Testis (tissue), 3 donors: ENCODE measurements around the gene GABBR2. TPM values are rescaled to one million over a fixed set of nuclear protein-coding genes. Genes with fewer than 3 reads are reported as not detected.

Experiments used
- DNase-seq: peaks from one replicate; pipeline ENCODE4 v3.0.0-alpha.2; 2019
- H3K27ac ChIP-seq, 2 donors: fragments of 200-600 bp; sonication (generic); one replicate each; pipeline ENCODE4 v1.5.1; 2019
- H3K27me3 ChIP-seq: fragments of 200-600 bp; sonication (generic); one replicate; pipeline ENCODE4 v1.5.1; 2019
- H3K36me3 ChIP-seq: fragments of 200-600 bp; sonication (generic); one replicate; pipeline ENCODE4 v1.5.1; 2017; ENCODE audit warnings: low read depth; ENCODE audit errors: missing control alignments
- H3K4me1 ChIP-seq: fragments of 200-600 bp; sonication (generic); one replicate; pipeline ENCODE4 v1.5.1; 2019
- H3K4me3 ChIP-seq, 2 donors: fragments of 200-600 bp; sonication (generic); one replicate each; pipeline ENCODE4 v1.5.1; 2017 to 2019
- H3K9me3 ChIP-seq: fragments of 200-600 bp; sonication (generic); one replicate; pipeline ENCODE4 v1.5.1; 2017
- CTCF ChIP-seq, 3 experiments: fragments of 450-650 bp in 2 of 3; fragments of 200-600 bp in 1 of 3; sonication (generic) in 1 of 3; IDR thresholded peaks; one replicate each; pipeline ENCODE4 v1.5.1; 2016 to 2019; ENCODE audit warnings: antibody characterized with exemption in 3 of 3, mild to moderate bottlenecking in 2 of 3, moderate library complexity in 1 of 3
- POLR2A ChIP-seq: fragments of 450-650 bp; IDR thresholded peaks from one replicate; pipeline ENCODE4 v1.6.1; 2017; ENCODE audit warnings: antibody characterized with exemption, mild to moderate bottlenecking, moderate library complexity
- WGBS, 2 donors: methylation state at CpG; one replicate each; pipeline ENCODE4 v1.1.5; 2018; 5-methylcytosine and 5-hydroxymethylcytosine counted together
- intact Hi-C: fragments of 100-400 bp; cut with DNase I; formaldehyde crosslinking; loops from one replicate; pipeline ENCODE4 v1.15.1; 2023; ENCODE audit warnings: low total_unique reads
- polyA plus RNA-seq: library from polyadenylated mRNA; stranded (reverse); fragments of 350-450 nt; fragmentation: Illumina TruSeq; extraction: RNeasy Lipid Tissue Mini Kit (QIAGEN cat#74804); gene quantifications from one replicate; pipeline ENCODE4 v1.2.3, GENCODE V29; 2014; ENCODE audit warnings: low read depth, low replicate concordance; ENCODE audit not compliant: insufficient read depth
- total RNA-seq, 2 donors: library from RNA; depleted of rRNA; stranded (reverse); fragments of >200 nt; gene quantifications; one replicate each; pipeline ENCODE4 v1.2.3, GENCODE V29; 2016

Gene GABBR2
- total and polyA plus RNA-seq, 3 donors from 2014 or later = 3.0 to 8.1 (median 6.9) TPM

GRCh38 chr9:98328770-98329169, 380.0 kb downstream of the GABBR2 start:
- intact Hi-C loops = no loop called here
- Histone ChIP-seq H3K9me3 (no peaks in the 10 kb centered on the region), H3K27me3 (no peaks in the 10 kb centered on the region), H3K4me1 (no peaks in the 10 kb centered on the region), H3K27ac (no peak overlapping the region), H3K36me3 (no peaks in the 10 kb centered on the region), H3K4me3 (no peak overlapping the region)
- 63 to 69% methylated on average over 4 of the region's 4 CpGs for WGBS, 2 donors
- no peak for DNase-seq
- TF ChIP-seq CTCF (IDR thresholded peaks at IDR 0.05) (no peak), POLR2A (no peak)

GRCh38 chr9:98328141-98328540, 380.6 kb downstream of the GABBR2 start:
- intact Hi-C loops = no loop called here
- H3K27ac ChIP-seq = no peak overlapping the region
- 77 to 78% methylated on average over 7 of the region's 7 CpGs for WGBS, 2 donors
- DNase-seq = no peak
- no peaks in the 10 kb centered on the region for H3K9me3 ChIP-seq
- H3K36me3 ChIP-seq = no peaks in the 10 kb centered on the region
- no peaks in the 10 kb centered on the region for H3K4me1 ChIP-seq
- TF ChIP-seq POLR2A = no peak
- TF ChIP-seq CTCF (IDR thresholded peaks at IDR 0.05) = no peak
- no peak overlapping the region for H3K4me3 ChIP-seq
- H3K27me3 ChIP-seq = no peaks in the 10 kb centered on the region

DNA sequence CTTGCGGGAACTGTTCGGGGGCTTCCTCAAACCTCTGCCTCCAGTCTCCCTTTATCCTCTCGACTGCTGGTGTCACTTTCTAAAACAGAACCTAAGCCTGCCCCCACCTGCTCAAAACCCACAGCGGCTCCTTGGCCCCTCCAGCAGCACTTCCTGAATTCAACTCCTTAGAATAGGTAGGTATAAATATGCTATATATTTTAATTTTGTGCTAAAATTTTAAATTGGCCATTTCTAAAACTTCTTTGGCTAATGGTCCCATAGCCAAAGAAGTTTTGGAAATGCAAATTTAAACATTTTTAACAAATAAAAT, 381.5 kb downstream of the GABBR2 start:
- Histone ChIP-seq H3K27ac (no peak overlapping the region), H3K36me3 (no peaks in the 10 kb centered on the region), H3K9me3 (no peaks in the 10 kb centered on the region), H3K27me3 (no peaks in the 10 kb centered on the region), H3K4me3 (no peak overlapping the region), H3K4me1 (no peaks in the 10 kb centered on the region)
- no peak for TF ChIP-seq CTCF (IDR thresholded peaks at IDR 0.05)
- no peak for TF ChIP-seq POLR2A
- intact Hi-C loops = no loop called here
- no peak for DNase-seq
- WGBS, 2 donors = 82 to 93% methylated on average over 4 of the region's 4 CpGs

- no peak for TF ChIP-seq CTCF (IDR thresholded peaks at IDR 0.05)
- TF ChIP-seq POLR2A = no peak
- DNase-seq = no peak
- H3K4me3 ChIP-seq = no peak overlapping the region
- H3K4me1 ChIP-seq = no peaks in the 10 kb centered on the region
- intact Hi-C loops = no loop called here
- H3K27me3 ChIP-seq = no peaks in the 10 kb centered on the region
- H3K36me3 ChIP-seq = no peaks in the 10 kb centered on the region
- H3K27ac ChIP-seq = no peak overlapping the region
- H3K9me3 ChIP-seq = no peaks in the 10 kb centered on the region
- WGBS, 2 donors = 75% methylated on average over 3 of the region's 3 CpGs
Measured at GRCh38 chr9:98326459-98327248, 382.1 kb downstream of the GABBR2 start.

GRCh38 chr9:98324801-98325200, 383.9 kb downstream of the GABBR2 start:
- H3K36me3 ChIP-seq = no peaks in the 10 kb centered on the region
- 76 to 86% methylated on average over 6 of the region's 6 CpGs for WGBS, 2 donors

More at GRCh38 chr9:98324801-98325200, 383.9 kb downstream of the GABBR2 start:
- Histone ChIP-seq H3K27ac (no peak overlapping the region), H3K27me3 (no peaks in the 10 kb centered on the region), H3K9me3 (no peaks in the 10 kb centered on the region), H3K4me1 (no peaks in the 10 kb centered on the region), H3K4me3 (no peak overlapping the region)
- intact Hi-C loops = no loop called here
- TF ChIP-seq CTCF (IDR thresholded peaks at IDR 0.05) = no peak
- no peak for DNase-seq
